T-helper 1 cell (primary cell): ENCODE data around the gene PLOD1.
A peak's percentile ranks its signal among the peaks of the same experiment; 100 is the strongest.

Experiments
- DNase-seq, 5 donors: peaks; one replicate each; pipeline ENCODE4 v3.0.0-alpha.2; 2012 to 2020

Gene PLOD1

GRCh38 chr1:11979851-11980675 is 45.5 kb downstream of the PLOD1 start, which contains the start of gene MFN2:
TSS of gene MFN2 (plus strand) at chr1:11980444. CDS start at chr1:11989169, 8,725 bp downstream.
- peak; percentile 82 to 97 (median 87) for DNase-seq

- no peak for DNase-seq
These were observed 46.1 kb downstream of the PLOD1 start for GRCh38 chr1:11980676-11980972.

GRCh38 chr1:11981378-11982009 is 47.0 kb downstream of the PLOD1 start:
- no peak for DNase-seq

GRCh38 chr1:11982010-11982392 is 47.5 kb downstream of the PLOD1 start:
- no peak for DNase-seq

- no peak for DNase-seq
These were observed 49.6 kb downstream of the PLOD1 start for GRCh38 chr1:11984121-11984520.

- DNase-seq = no peak
These were observed 50.1 kb downstream of the PLOD1 start for GRCh38 chr1:11984576-11984975.

GRCh38 chr1:11985171-11985570 is 50.7 kb downstream of the PLOD1 start:
- no peak for DNase-seq

- no peak for DNase-seq
These were observed 51.3 kb downstream of the PLOD1 start for GRCh38 chr1:11985851-11986250.

- no peak for DNase-seq
These were observed 55.2 kb downstream of the PLOD1 start for GRCh38 chr1:11989669-11990068.

GRCh38 chr1:11990303-11991032 is 56.0 kb downstream of the PLOD1 start:
- no peak for DNase-seq

GRCh38 chr1:11991969-11992676 is 57.6 kb downstream of the PLOD1 start:
- DNase-seq = no peak

GRCh38 chr1:11997081-11997850 is 62.7 kb downstream of the PLOD1 start:
- no peak for DNase-seq

GRCh38 chr1:11998636-11999035 is 64.1 kb downstream of the PLOD1 start:
- no peak for DNase-seq

- no peak for DNase-seq
These were observed 64.7 kb downstream of the PLOD1 start for GRCh38 chr1:11999236-11999635.

- peak in 1 of 5 donors; percentile 83 for DNase-seq
These were observed 66.9 kb downstream of the PLOD1 start for GRCh38 chr1:12001249-12001917.

GRCh38 chr1:12001996-12002493 is 67.5 kb downstream of the PLOD1 start:
- DNase-seq = no peak

- DNase-seq = no peak
These were observed 69.2 kb downstream of the PLOD1 start for GRCh38 chr1:12003762-12004161.

GRCh38 chr1:12005488-12006166 is 71.1 kb downstream of the PLOD1 start:
- DNase-seq = peak in 1 of 5 donors; percentile 27

GRCh38 chr1:12006167-12006921 is 71.8 kb downstream of the PLOD1 start:
- no peak for DNase-seq

- DNase-seq = no peak
These were observed 72.7 kb downstream of the PLOD1 start for GRCh38 chr1:12007204-12007603.
